Kidney (tissue), 14 donors: Measurements from ENCODE around the gene ANKRD30A. TPM values are rescaled to one million over a fixed set of nuclear protein-coding genes. Genes with fewer than 3 reads are reported as not detected.

ENCODE experiments used
- DNase-seq, 5 donors: peaks; one replicate each; pipeline ENCODE4 v3.0.0-alpha.2; 2013 to 2020
- FAIRE-seq: peaks from 2 replicates; lab custom pipeline; 2012; peaks lifted over from hg19 to GRCh38; lab: Jason Lieb, UNC
- H3K27ac ChIP-seq, 2 donors: one replicate each; pipeline ENCODE4 v1.7.0; 2013; ENCODE audit warnings: low read depth in 2 of 2, low read length in 2 of 2, inconsistent platforms in 1 of 2
- H3K27me3 ChIP-seq: one replicate; pipeline ENCODE4 v1.7.1; 2013; ENCODE audit warnings: low read length, inconsistent platforms; ENCODE audit not compliant: control insufficient read depth, insufficient read depth
- H3K36me3 ChIP-seq, 3 donors: one replicate each; pipeline versions ENCODE4 v1.7.0 to v1.7.1; 2013; ENCODE audit warnings: low read length in 3 of 3, control low read depth in 1 of 3, inconsistent platforms in 1 of 3; ENCODE audit not compliant: insufficient read depth in 3 of 3, control insufficient read depth in 2 of 3
- H3K4me1 ChIP-seq, 3 donors: one replicate each; pipeline versions ENCODE4 v1.7.0 to v1.7.1; 2013; ENCODE audit warnings: low read length in 3 of 3, inconsistent platforms in 1 of 3, low read depth in 1 of 3; ENCODE audit not compliant: control insufficient read depth in 2 of 3, insufficient read depth in 2 of 3
- H3K4me3 ChIP-seq, 3 donors: one replicate each; pipeline versions ENCODE4 v1.7.0 to v1.8.1; 2013; ENCODE audit warnings: low read length in 3 of 3, control low read depth in 1 of 3, inconsistent platforms in 1 of 3
- H3K9ac ChIP-seq, 3 donors: one replicate each; pipeline versions ENCODE4 v1.7.0 to v1.7.1; 2013; ENCODE audit warnings: low read length in 3 of 3, control low read depth in 1 of 3, inconsistent platforms in 1 of 3
- H3K9me3 ChIP-seq, 3 donors: one replicate each; pipeline versions ENCODE4 v1.7.0 to v1.7.1; 2013; ENCODE audit warnings: low read length in 3 of 3, control low read depth in 1 of 3, inconsistent platforms in 1 of 3; ENCODE audit not compliant: control insufficient read depth in 2 of 3, insufficient read depth in 1 of 3
- CTCF ChIP-seq: IDR thresholded peaks from 3 replicates; pipeline ENCODE4 v1.5.1; 2012; ENCODE audit warnings: mild to moderate bottlenecking, moderate library complexity, borderline replicate concordance; ENCODE audit not compliant: insufficient read depth; ENCODE audit errors: extremely low read depth
- intact Hi-C: fragments of 100-400 bp; cut with DNase I; formaldehyde crosslinking; loops from one replicate; pipeline ENCODE4 v1.11.1; 2022
- polyA plus RNA-seq: library from polyadenylated mRNA; stranded (reverse); fragments of 350-450 nt; fragmentation: Illumina TruSeq; extraction: RNeasy Lipid Tissue Mini Kit (QIAGEN cat#74804); gene quantifications from one replicate; pipeline ENCODE4 v1.2.3, GENCODE V29; 2014; ENCODE audit warnings: low read depth, low replicate concordance; ENCODE audit not compliant: insufficient read depth
- total RNA-seq: library from RNA; stranded (reverse); fragmentation: NEBNext Ultra II Directional; extraction: Animal tissue kit (Norgen Biotek cat#: 25700); gene quantifications from one replicate; pipeline ENCODE4 v1.2.1, GENCODE V29; 2021
- donor health status: control.
- donor health status: control.
- donor health status: control.
- donor health status: control.
- donor health status: control.
- donor health status: DM: yes; HTN: yes; CAD: no.
- donor health status: Normal renal cell carcinoma (clear cell type).

The ANKRD30A gene
- total and polyA plus RNA-seq, 2 donors from 2014 or later, result not detected

- H3K27me3 ChIP-seq, result no peaks in the 10 kb centered on the region
- H3K4me3 ChIP-seq, result no peak overlapping the region
- H3K9me3 ChIP-seq, result no peaks in the 10 kb centered on the region
- FAIRE-seq, result no peak
- no peaks in the 10 kb centered on the region for H3K36me3 ChIP-seq
- DNase-seq, result no peak
- no peak overlapping the region for H3K9ac ChIP-seq
- intact Hi-C loops, result no loop called here
- H3K4me1 ChIP-seq, result no peaks in the 10 kb centered on the region
- no peak for TF ChIP-seq CTCF
- no peak overlapping the region for H3K27ac ChIP-seq
These were observed 175.9 kb downstream of the ANKRD30A start for GRCh38 chr10:37301271-37301670.

- DNase-seq (no peak), FAIRE-seq (no peak)
- H3K9ac ChIP-seq, result no peak overlapping the region
- intact Hi-C loops, result no loop called here
- H3K4me3 ChIP-seq, result no peak overlapping the region
- H3K36me3 ChIP-seq, result no peaks in the 10 kb centered on the region
- H3K27ac ChIP-seq, result no peak overlapping the region
- H3K9me3 ChIP-seq, result no peaks in the 10 kb centered on the region
- no peaks in the 10 kb centered on the region for H3K4me1 ChIP-seq
- no peaks in the 10 kb centered on the region for H3K27me3 ChIP-seq
- no peak for TF ChIP-seq CTCF
These were observed 178.6 kb downstream of the ANKRD30A start for GRCh38 chr10:37304036-37304435.

- Histone ChIP-seq H3K27me3 (no peaks in the 10 kb centered on the region), H3K9me3 (no peaks in the 10 kb centered on the region), H3K9ac (no peak overlapping the region), H3K36me3 (no peaks in the 10 kb centered on the region), H3K4me3 (no peak overlapping the region), H3K4me1 (no peaks in the 10 kb centered on the region), H3K27ac (no peak overlapping the region)
- intact Hi-C loops, result no loop called here
- FAIRE-seq (no peak), DNase-seq (no peak)
- no peak for TF ChIP-seq CTCF
These were observed 189.0 kb downstream of the ANKRD30A start for GRCh38 chr10:37314350-37314749.

GRCh38 chr10:37314862-37315261 lies 189.5 kb downstream of the ANKRD30A start:
- no peaks in the 10 kb centered on the region for H3K4me1 ChIP-seq
- intact Hi-C loops, result no loop called here
- FAIRE-seq (no peak), DNase-seq (no peak)
- no peak overlapping the region for H3K27ac ChIP-seq
- H3K9me3 ChIP-seq, result no peaks in the 10 kb centered on the region
- H3K27me3 ChIP-seq, result no peaks in the 10 kb centered on the region
- H3K36me3 ChIP-seq, result no peaks in the 10 kb centered on the region
- H3K4me3 ChIP-seq, result no peak overlapping the region
- no peak for TF ChIP-seq CTCF
- H3K9ac ChIP-seq, result no peak overlapping the region
